Activated B cell treated with CpG ODN at 0.5 μM for 24 hours (primary cell): Measurements from ENCODE around the gene LSM14B. TPM values are rescaled to one million over a fixed set of nuclear protein-coding genes. Genes with fewer than 3 reads are reported as not detected.
A peak's percentile ranks its signal among the peaks of the same experiment; 100 is the strongest.

Experiments used
- ATAC-seq: fragments of 200-7000 bp; cut with Tn5 transposase; one replicate; pipeline ENCODE4 v1.10.0; 2021; ENCODE audit warnings: low read depth, mild to moderate bottlenecking, moderate library complexity
- CTCF ChIA-PET: fragments of 350-600 bp; sonication (Branson Sonifier 250); formaldehyde crosslinking; loops from one replicate; lab custom pipeline; 2021; ENCODE audit warnings: antibody characterized with exemption; lab: Charles Lee
- POLR2A ChIA-PET: fragments of 350-600 bp; sonication (Branson Sonifier 250); formaldehyde crosslinking; loops from one replicate; lab custom pipeline; 2021; ENCODE audit warnings: antibody characterized with exemption; lab: Charles Lee
- DNase-seq: peaks from one replicate; pipeline ENCODE4 v3.0.0; 2022
- H3K27ac Mint-ChIP-seq: one replicate; pipeline ENCODE4 v1.8.0; 2020; ENCODE audit warnings: mixed read lengths
- H3K27me3 Mint-ChIP-seq: one replicate; pipeline ENCODE4 v1.8.0; 2021; ENCODE audit warnings: mixed read lengths
- H3K36me3 Mint-ChIP-seq: one replicate; pipeline ENCODE4 v1.8.0; 2021; ENCODE audit warnings: low read depth, mixed read lengths
- H3K4me1 Mint-ChIP-seq: one replicate; pipeline ENCODE4 v1.8.0; 2021; ENCODE audit warnings: mixed read lengths
- H3K4me3 Mint-ChIP-seq: one replicate; pipeline ENCODE4 v1.8.0; 2020; ENCODE audit warnings: mild to moderate bottlenecking, mixed read lengths
- H3K9me3 Mint-ChIP-seq: one replicate; pipeline ENCODE4 v1.8.0; 2020; ENCODE audit warnings: mixed read lengths
- intact Hi-C: fragments of 100-400 bp; cut with micrococcal nuclease; formaldehyde crosslinking; loops from one replicate; pipeline ENCODE4 v1.15.1; 2024
- total RNA-seq: library from RNA; stranded (reverse); gene quantifications from 2 replicates; pipeline ENCODE4 v1.2.3, GENCODE V29; 2022
- TF ChIP-seq, protein P1 (sequence below): fragments of 200-600 bp; IDR thresholded peaks from one replicate; pipeline ENCODE4 v1.8.0; 2022; ENCODE audit warnings: antibody characterized with exemption, mild to moderate bottlenecking

Gene LSM14B
- total RNA-seq, 1 donor from 2014 or later = 36.4 TPM

DNA sequence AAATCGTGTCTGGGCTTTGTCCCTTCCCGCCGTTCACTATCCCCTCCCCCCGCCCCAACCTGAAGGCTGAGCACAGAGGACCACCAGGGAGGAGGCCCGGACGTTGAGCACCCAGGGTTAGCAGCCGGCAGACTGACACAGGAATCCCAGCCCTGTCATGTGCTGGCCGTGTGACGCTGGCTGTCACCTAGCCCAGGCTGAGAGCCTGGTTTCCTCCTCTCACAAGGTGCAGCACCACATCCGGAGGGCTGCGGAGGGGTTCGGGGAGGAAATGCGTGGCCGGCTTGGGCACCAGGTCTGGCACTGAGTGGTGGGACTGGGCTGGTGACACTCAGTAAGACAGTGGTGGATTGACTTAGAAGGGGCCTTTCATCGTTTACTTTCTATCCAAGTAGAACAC lies 4.6 kb upstream of the LSM14B start:
- Mint-ChIP-seq H3K4me1 (peaks cover 4% of the 10 kb centered on the region), H3K9me3 (peaks cover 9% of the 10 kb centered on the region), H3K27ac (no peak overlapping the region), H3K27me3 (peaks cover 2% of the 10 kb centered on the region), H3K4me3 (no peak overlapping the region), H3K36me3 (no peaks in the 10 kb centered on the region)
- no peak for ATAC-seq
- no peak for DNase-seq
- TF ChIP-seq, protein P1, sequence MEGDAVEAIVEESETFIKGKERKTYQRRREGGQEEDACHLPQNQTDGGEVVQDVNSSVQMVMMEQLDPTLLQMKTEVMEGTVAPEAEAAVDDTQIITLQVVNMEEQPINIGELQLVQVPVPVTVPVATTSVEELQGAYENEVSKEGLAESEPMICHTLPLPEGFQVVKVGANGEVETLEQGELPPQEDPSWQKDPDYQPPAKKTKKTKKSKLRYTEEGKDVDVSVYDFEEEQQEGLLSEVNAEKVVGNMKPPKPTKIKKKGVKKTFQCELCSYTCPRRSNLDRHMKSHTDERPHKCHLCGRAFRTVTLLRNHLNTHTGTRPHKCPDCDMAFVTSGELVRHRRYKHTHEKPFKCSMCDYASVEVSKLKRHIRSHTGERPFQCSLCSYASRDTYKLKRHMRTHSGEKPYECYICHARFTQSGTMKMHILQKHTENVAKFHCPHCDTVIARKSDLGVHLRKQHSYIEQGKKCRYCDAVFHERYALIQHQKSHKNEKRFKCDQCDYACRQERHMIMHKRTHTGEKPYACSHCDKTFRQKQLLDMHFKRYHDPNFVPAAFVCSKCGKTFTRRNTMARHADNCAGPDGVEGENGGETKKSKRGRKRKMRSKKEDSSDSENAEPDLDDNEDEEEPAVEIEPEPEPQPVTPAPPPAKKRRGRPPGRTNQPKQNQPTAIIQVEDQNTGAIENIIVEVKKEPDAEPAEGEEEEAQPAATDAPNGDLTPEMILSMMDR = no peak
- POLR2A ChIA-PET = interaction anchor here (0.7 kb wide), 1 partner anchor 87 kb away, joined by 5 read pairs; no protein-coding TSS in a partner anchor
- CTCF ChIA-PET = no interaction called here
- intact Hi-C loops = no loop called here

DNA sequence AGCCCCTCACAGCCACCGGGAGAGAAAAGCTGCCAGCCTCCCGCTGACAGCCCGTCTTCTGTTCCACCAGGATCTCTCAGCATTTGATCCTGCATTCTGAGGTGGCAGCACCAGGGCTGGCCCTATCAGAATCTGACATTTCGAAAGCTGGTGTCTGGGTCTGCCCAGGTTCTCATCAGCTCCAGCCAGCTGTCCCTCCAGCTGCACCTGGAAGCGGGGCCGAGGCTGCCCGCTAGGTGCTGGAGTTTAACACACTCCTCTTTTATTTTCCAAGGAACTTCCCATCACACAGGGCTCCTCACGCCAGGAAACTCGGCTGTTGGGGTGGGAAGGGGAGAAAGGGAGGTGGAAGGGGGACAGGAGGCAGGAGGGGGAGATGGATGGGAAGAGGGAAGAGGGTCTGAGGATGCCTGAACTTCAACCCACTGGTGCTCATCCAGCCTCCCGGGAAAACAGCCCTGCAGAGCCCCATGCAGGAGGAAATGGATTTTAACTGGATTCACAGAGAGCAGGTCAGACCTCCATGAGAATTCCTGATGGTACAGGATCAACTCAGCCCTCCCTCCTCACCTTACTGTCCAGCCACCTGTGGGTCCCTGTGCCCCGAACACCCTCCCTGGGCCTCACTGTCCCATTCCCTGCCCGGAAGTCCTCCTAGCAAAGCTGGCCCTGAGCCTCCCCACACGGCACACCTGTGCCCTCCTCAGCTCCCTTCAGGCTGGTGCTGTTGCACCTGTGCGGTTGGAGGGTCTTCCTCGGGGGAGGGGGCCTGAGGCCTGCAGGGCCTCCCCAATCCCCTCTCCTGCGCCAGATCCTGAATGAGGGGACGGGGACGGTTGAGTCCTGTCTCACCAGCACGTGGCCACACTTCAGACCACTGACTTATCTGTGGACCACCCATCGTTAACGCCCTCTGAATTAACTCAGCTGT lies 3.9 kb upstream of the LSM14B start:
- H3K36me3 Mint-ChIP-seq = no peaks in the 10 kb centered on the region
- TF ChIP-seq, protein P1 = no peak
- ATAC-seq (no peak), DNase-seq (no peak)
- ChIA-PET POLR2A (interaction anchor here (0.7 to 4.0 kb wide), 2 partner anchors 52 to 88 kb away, joined by 5 to 40 read pairs; partner anchors contain the start of gene TAF4), CTCF (no interaction called here)
- intact Hi-C loops = no loop called here
- H3K4me1 Mint-ChIP-seq = peaks cover 7% of the 10 kb centered on the region
- no peak overlapping the region for H3K27ac Mint-ChIP-seq
- H3K27me3 Mint-ChIP-seq = peaks cover 2% of the 10 kb centered on the region
- no peak overlapping the region for H3K4me3 Mint-ChIP-seq
- peaks cover 3% of the 10 kb centered on the region for H3K9me3 Mint-ChIP-seq

DNA sequence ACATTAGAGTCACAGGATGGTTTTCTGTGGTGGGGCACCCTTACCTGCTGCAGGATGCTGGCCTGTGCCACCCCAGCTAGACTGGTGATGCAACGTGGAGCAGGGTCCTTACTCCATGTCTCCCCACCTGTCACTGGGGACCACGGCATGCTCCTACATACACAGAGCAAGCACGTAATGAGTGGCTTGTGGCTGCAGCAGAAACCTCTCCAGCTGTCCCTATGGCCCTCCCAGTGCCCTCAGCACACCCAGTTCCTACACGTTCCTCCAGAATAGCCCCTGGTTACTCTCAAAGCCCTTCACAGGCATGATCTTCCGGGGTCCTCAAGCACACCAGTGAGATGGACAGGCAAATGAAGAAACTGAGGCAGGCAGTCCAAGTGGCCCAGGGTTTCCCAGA lies 3.2 kb upstream of the LSM14B start:
- peak overlapping the region; percentile 24 for H3K4me3 Mint-ChIP-seq
- ATAC-seq (no peak), DNase-seq (no peak)
- intact Hi-C loops = no loop called here
- H3K27me3 Mint-ChIP-seq = peaks cover 2% of the 10 kb centered on the region
- ChIA-PET CTCF (no interaction called here), POLR2A (interaction anchor here (4.0 kb wide), 1 partner anchor 53 kb away, joined by 40 read pairs; the partner anchor contains the start of gene TAF4)
- H3K4me1 Mint-ChIP-seq = peaks cover 14% of the 10 kb centered on the region
- peaks cover 1% of the 10 kb centered on the region for H3K36me3 Mint-ChIP-seq
- no peaks in the 10 kb centered on the region for H3K9me3 Mint-ChIP-seq
- no peak overlapping the region for H3K27ac Mint-ChIP-seq
- TF ChIP-seq, protein P1 = no peak

DNA sequence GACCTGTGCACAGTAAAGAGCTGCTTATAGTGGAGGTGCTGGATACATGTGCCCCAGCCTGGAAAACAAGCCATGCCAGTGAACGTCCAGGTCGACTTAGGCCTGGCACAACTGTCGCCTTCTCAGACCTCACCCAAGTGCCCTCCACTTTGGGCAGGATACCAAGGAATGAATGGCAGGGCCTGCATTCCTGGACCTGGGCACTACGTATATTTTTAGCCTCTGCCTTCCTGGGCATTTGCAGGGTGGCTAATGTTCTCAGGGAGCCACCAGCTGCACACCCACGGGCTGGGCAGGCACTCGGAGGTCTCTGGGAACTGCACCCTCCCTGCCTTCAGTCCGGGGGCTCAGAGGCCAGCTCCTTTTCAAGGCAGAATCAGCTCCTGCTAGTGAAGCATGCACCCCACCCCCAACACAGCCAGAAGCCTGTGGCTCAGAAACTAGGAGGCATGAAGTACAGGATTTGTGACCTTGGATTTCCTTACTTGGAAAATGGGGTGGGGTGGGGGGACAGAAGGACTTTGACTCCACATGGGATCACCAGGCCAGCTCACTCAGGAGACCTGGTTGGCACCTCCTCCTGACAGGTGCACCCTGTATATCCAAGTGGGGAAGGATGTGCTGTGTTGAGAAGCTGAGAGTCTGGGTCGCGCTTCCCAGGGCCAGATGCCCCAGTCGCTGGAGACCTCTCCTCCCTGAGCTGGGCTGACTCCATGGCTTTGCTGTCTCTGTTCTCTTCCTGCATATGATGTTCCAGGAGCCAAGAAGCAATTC lies 2.5 kb upstream of the LSM14B start:
- Mint-ChIP-seq H3K4me1 (peaks cover 19% of the 10 kb centered on the region), H3K36me3 (peaks cover 7% of the 10 kb centered on the region), H3K27me3 (peaks cover 2% of the 10 kb centered on the region), H3K9me3 (no peaks in the 10 kb centered on the region), H3K27ac (no peak overlapping the region), H3K4me3 (peak overlapping the region; percentile 50)
- TF ChIP-seq, protein P1 = no peak
- ATAC-seq (no peak), DNase-seq (no peak)
- CTCF ChIA-PET = interaction anchor here (1.0 kb wide), 1 partner anchor 16 kb away, joined by 3 read pairs; no protein-coding TSS in a partner anchor
- POLR2A ChIA-PET = interaction anchor here (4.0 kb wide), 1 partner anchor 53 kb away, joined by 40 read pairs; the partner anchor contains the start of gene TAF4
- intact Hi-C loops = loop anchor here (5.0 kb wide), 1 partner anchor 673 kb away; no protein-coding TSS in a partner anchor
